B cell (primary cell): ENCODE results near the gene MAP2K5. TPM values are rescaled to one million over a fixed set of nuclear protein-coding genes. Genes with fewer than 3 reads are reported as not detected.

Experiments used
- ATAC-seq: fragments of 200-7000 bp; cut with Tn5 transposase; one replicate; pipeline ENCODE4 v1.10.0; 2021; ENCODE audit warnings: low read depth, mild to moderate bottlenecking, moderate number of reproducible peaks, moderate library complexity
- CTCF ChIA-PET: fragments of 350-600 bp; sonication (Branson Sonifier 250); formaldehyde crosslinking; loops from one replicate; lab custom pipeline; 2021; ENCODE audit warnings: antibody characterized with exemption, inconsistent platforms; lab: Charles Lee
- POLR2A ChIA-PET: fragments of 350-600 bp; sonication (Branson Sonifier 250); formaldehyde crosslinking; loops from one replicate; lab custom pipeline; 2021; ENCODE audit warnings: antibody characterized with exemption; lab: Charles Lee
- DNase-seq: peaks from one replicate; pipeline ENCODE4 v3.0.0; 2013
- H2AFZ ChIP-seq: 2 replicates; pipeline ENCODE4 v1.6.1; 2012; ENCODE audit warnings: mild to moderate bottlenecking, low read depth, low read length; ENCODE audit not compliant: insufficient read depth, poor library complexity, severe bottlenecking
- H3K27ac ChIP-seq, 2 donors: 1 replicate in 1 of 2; 2 replicates in 1 of 2; pipeline ENCODE4 v1.5.1; 2012 to 2013; ENCODE audit warnings: low read length in 2 of 2, mild to moderate bottlenecking in 2 of 2, moderate library complexity in 1 of 2
- H3K27me3 ChIP-seq, 4 experiments: fragments of 200-600 bp in 1 of 4; sonication (generic) in 1 of 4; replicated peaks in 1 of 4; 1 replicate in 2 of 4; 2 replicates in 2 of 4; pipeline versions ENCODE4 v1.6.1 to v1.7.0; 2013 to 2016; ENCODE audit warnings: low read length in 3 of 4, mild to moderate bottlenecking in 2 of 4, mixed read lengths in 1 of 4, moderate library complexity in 1 of 4; ENCODE audit not compliant: insufficient read depth in 4 of 4, control insufficient read depth in 3 of 4; ENCODE audit errors: control extremely low read depth in 1 of 4
- H3K36me3 ChIP-seq, 2 experiments: replicated peaks in 1 of 2; 1 replicate in 1 of 2; 2 replicates in 1 of 2; pipeline versions ENCODE4 v1.6.1 to v1.7.1; 2013; ENCODE audit warnings: low read length in 1 of 2; ENCODE audit not compliant: insufficient read depth in 2 of 2, control insufficient read depth in 1 of 2; ENCODE audit errors: control extremely low read depth in 1 of 2, extremely low read depth in 1 of 2
- H3K4me1 ChIP-seq, 2 donors: fragments of 200-600 bp in 1 of 2; sonication (generic) in 1 of 2; 1 replicate in 1 of 2; 2 replicates in 1 of 2; pipeline versions ENCODE4 v1.5.1 to v1.6.1; 2013 to 2017; ENCODE audit warnings: low read length in 2 of 2; ENCODE audit not compliant: control insufficient read depth in 2 of 2, insufficient read depth in 2 of 2
- H3K4me2 ChIP-seq: replicated peaks from 2 replicates; pipeline ENCODE3; 2012; ENCODE audit warnings: mild to moderate bottlenecking, low read depth, low read length; ENCODE audit not compliant: poor library complexity, severe bottlenecking
- H3K4me3 ChIP-seq, 5 experiments: fragments of 200-600 bp in 1 of 5; sonication (generic) in 1 of 5; 1 replicate in 3 of 5; 2 replicates in 2 of 5; pipeline versions ENCODE4 v1.5.1 to v1.7.0; 2011 to 2016; ENCODE audit warnings: low read length in 4 of 5, mild to moderate bottlenecking in 4 of 5, low read depth in 2 of 5, control low read depth in 1 of 5, moderate library complexity in 1 of 5; ENCODE audit not compliant: insufficient read depth in 1 of 5; ENCODE audit errors: control extremely low read depth in 1 of 5, extremely low read depth in 1 of 5
- H3K79me2 ChIP-seq: fragments of 200-600 bp; sonication (generic); one replicate; pipeline ENCODE4 v1.6.0; 2016; ENCODE audit warnings: low read length; ENCODE audit not compliant: control insufficient read depth, insufficient read depth
- H3K9ac ChIP-seq: fragments of 200-600 bp; sonication (generic); 2 replicates; pipeline ENCODE4 v1.6.1; 2017; ENCODE audit warnings: mild to moderate bottlenecking, low read length, moderate library complexity
- H3K9me3 ChIP-seq, 3 donors: one replicate each; pipeline versions ENCODE4 v1.6.1 to v1.7.1; 2013; ENCODE audit warnings: low read length in 2 of 3; ENCODE audit not compliant: control insufficient read depth in 2 of 3, insufficient read depth in 1 of 3; ENCODE audit errors: control extremely low read depth in 1 of 3
- H4K20me1 ChIP-seq: 2 replicates; pipeline ENCODE4 v1.6.0; 2012; ENCODE audit warnings: mild to moderate bottlenecking, low read length; ENCODE audit not compliant: insufficient read depth, control insufficient read depth, poor library complexity, severe bottlenecking
- H3K27ac Mint-ChIP-seq: one replicate; pipeline ENCODE4 v1.8.0; 2021; ENCODE audit warnings: mixed read lengths
- H3K27me3 Mint-ChIP-seq: one replicate; pipeline ENCODE4 v1.8.0; 2021; ENCODE audit warnings: mixed read lengths
- H3K4me1 Mint-ChIP-seq: one replicate; pipeline ENCODE4 v1.8.0; 2021; ENCODE audit warnings: mixed read lengths
- H3K4me3 Mint-ChIP-seq: one replicate; pipeline ENCODE4 v1.8.0; 2021; ENCODE audit warnings: mixed read lengths
- H3K9me3 Mint-ChIP-seq: one replicate; pipeline ENCODE4 v1.8.0; 2022; ENCODE audit warnings: mixed read lengths; ENCODE audit not compliant: insufficient read depth
- CTCF ChIP-seq: fragments of 200-600 bp; IDR thresholded peaks from one replicate; pipeline ENCODE4 v1.8.0; 2022; ENCODE audit warnings: antibody characterized with exemption, mild to moderate bottlenecking
- EZH2 ChIP-seq: IDR thresholded peaks from 2 replicates; pipeline ENCODE4 v1.6.1; 2012; ENCODE audit warnings: borderline replicate concordance, low read depth, mild to moderate bottlenecking, moderate library complexity, low read length; ENCODE audit not compliant: insufficient read depth, poor library complexity, severe bottlenecking
- WGBS: methylation state at CpG from one replicate; pipeline ENCODE4 v1.1.5; 2013; ENCODE audit warnings: missing lambda C conversion rate; ENCODE audit not compliant: insufficient coverage; 5-methylcytosine and 5-hydroxymethylcytosine counted together
- intact Hi-C: fragments of 100-400 bp; cut with micrococcal nuclease; formaldehyde crosslinking; loops from one replicate; pipeline ENCODE4 v1.10.0; 2022
- polyA plus RNA-seq: library from polyadenylated mRNA; depleted of rRNA; stranded (reverse); fragments of >200 nt; gene quantifications from 2 replicates; pipeline ENCODE4 v1.2.3, GENCODE V29; 2012
- small RNA-seq: library from RNA; depleted of rRNA; stranded (forward); fragments of <200 nt; gene quantifications from one replicate; pipeline ENCODE3, GENCODE V24; 2012; ENCODE audit warnings: low replicate concordance, low read depth; ENCODE audit not compliant: insufficient read length
- total RNA-seq, 2 donors: library from RNA; stranded (reverse); fragments of 120-200 nt in 1 of 2; gene quantifications; 1 replicate in 1 of 2; 2 replicates in 1 of 2; pipeline versions ENCODE4 v1.2.3 to v1.2.4, GENCODE V29; 2013 to 2022

MAP2K5 gene
- total and polyA plus RNA-seq, 2 donors (not counting 1 experiment from before 2014, with no cell fraction given) = 11.1 to 40.0 TPM

DNA sequence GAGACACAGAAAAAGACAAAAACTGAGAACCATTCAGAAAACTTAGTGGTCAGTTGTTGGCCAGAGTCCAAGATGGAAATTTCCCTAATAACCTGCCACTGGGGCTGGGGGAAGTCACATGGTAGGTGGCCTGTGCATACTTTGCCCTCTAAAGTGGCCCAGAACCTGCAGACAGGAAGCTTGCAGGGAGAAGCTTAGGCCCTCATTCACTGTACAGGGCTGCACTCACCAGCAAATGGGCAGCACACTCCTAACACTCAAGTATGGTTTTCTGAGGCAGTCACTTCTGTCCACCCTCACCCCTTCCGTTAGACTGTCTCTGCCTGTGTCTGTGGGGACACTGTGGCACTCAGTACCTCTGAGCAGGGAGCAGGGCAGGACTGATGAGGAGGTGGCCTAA, 311.9 kb downstream of the MAP2K5 start:
- H3K79me2 ChIP-seq = no peaks in the 10 kb centered on the region
- POLR2A ChIA-PET = no interaction called here
- CTCF ChIA-PET = interaction anchor here (1.9 kb wide), 1 partner anchor 8 kb away, joined by 8 read pairs; no protein-coding TSS in a partner anchor
- H3K27me3 Mint-ChIP-seq = peaks cover 10% of the 10 kb centered on the region
- no peak for TF ChIP-seq EZH2
- TF ChIP-seq CTCF = no peak
- no peak overlapping the region for H3K27ac ChIP-seq
- H3K27ac Mint-ChIP-seq = no peak overlapping the region
- H3K4me3 ChIP-seq = no peak overlapping the region
- H3K4me1 ChIP-seq = peaks cover 3 to 15% of the 10 kb centered on the region in 2 donors
- H3K36me3 ChIP-seq = no peaks in the 10 kb centered on the region
- WGBS = no CpG with 5 or more reads among the region's 1 CpG
- H3K27me3 ChIP-seq = peaks cover 0 to 8% (median 3%) of the 10 kb centered on the region in 4 experiments
- H3K4me3 Mint-ChIP-seq = no peak overlapping the region
- ATAC-seq (no peak), DNase-seq (no peak)
- H3K4me1 Mint-ChIP-seq = peaks cover 19% of the 10 kb centered on the region
- intact Hi-C loops = no loop called here
- peaks cover 0 to 10% (median 4%) of the 10 kb centered on the region in 3 donors for H3K9me3 ChIP-seq
- H3K9ac ChIP-seq = no peak overlapping the region
- H4K20me1 ChIP-seq = no peaks in the 10 kb centered on the region
- no peak overlapping the region for H2AFZ ChIP-seq
- no peak overlapping the region for H3K4me2 ChIP-seq
- H3K9me3 Mint-ChIP-seq = no peaks in the 10 kb centered on the region

GRCh38 chr15:67855842-67856241, 313.3 kb downstream of the MAP2K5 start:
- Histone ChIP-seq H3K4me1 (peaks cover 3 to 12% of the 10 kb centered on the region in 2 donors), H3K4me3 (no peak overlapping the region), H2AFZ (no peak overlapping the region), H3K27ac (no peak overlapping the region), H3K27me3 (no peaks in the 10 kb centered on the region), H3K9ac (no peak overlapping the region), H3K79me2 (no peaks in the 10 kb centered on the region), H4K20me1 (no peaks in the 10 kb centered on the region), H3K36me3 (no peaks in the 10 kb centered on the region), H3K9me3 (peaks cover 0 to 10% (median 0%) of the 10 kb centered on the region in 3 donors), H3K4me2 (no peak overlapping the region)
- H3K27me3 Mint-ChIP-seq = no peaks in the 10 kb centered on the region
- 0% methylated on average over 2 of the region's 3 CpGs for WGBS
- H3K4me1 Mint-ChIP-seq = peaks cover 16% of the 10 kb centered on the region
- ChIA-PET POLR2A (no interaction called here), CTCF (no interaction called here)
- ATAC-seq (no peak), DNase-seq (no peak)
- intact Hi-C loops = no loop called here
- no peak overlapping the region for H3K27ac Mint-ChIP-seq
- no peaks in the 10 kb centered on the region for H3K9me3 Mint-ChIP-seq
- no peak overlapping the region for H3K4me3 Mint-ChIP-seq
- TF ChIP-seq CTCF (no peak), EZH2 (no peak)

Small RNAs within 50 kb of the gene (small RNA-seq; reads per million reads assigned to genes)
- gene RNU6-1 = 2.1 reads per million, percentile 17 among the genes with 10 or more reads in this experiment

Other genes with a start within 250 kb of the MAP2K5 start
- 5.2 and 6.1 TPM in 2 replicates for gene C15orf61, start 21.6 kb upstream of the MAP2K5 start, total RNA-seq
- 6.3 and 6.6 TPM in 2 replicates for gene C15orf61, start 21.6 kb upstream of the MAP2K5 start, polyA plus RNA-seq